COR-L47 (cell line): ENCODE measurements around the gene PIN1.

ENCODE experiments used
- DNase-seq: peaks from one replicate; lab custom pipeline; 2025; lab: John Stamatoyannopoulos, UW

PIN1 gene

GRCh38 chr19:9857076-9857721 lies 22.1 kb downstream of the PIN1 start:
- no peak for DNase-seq

DNA sequence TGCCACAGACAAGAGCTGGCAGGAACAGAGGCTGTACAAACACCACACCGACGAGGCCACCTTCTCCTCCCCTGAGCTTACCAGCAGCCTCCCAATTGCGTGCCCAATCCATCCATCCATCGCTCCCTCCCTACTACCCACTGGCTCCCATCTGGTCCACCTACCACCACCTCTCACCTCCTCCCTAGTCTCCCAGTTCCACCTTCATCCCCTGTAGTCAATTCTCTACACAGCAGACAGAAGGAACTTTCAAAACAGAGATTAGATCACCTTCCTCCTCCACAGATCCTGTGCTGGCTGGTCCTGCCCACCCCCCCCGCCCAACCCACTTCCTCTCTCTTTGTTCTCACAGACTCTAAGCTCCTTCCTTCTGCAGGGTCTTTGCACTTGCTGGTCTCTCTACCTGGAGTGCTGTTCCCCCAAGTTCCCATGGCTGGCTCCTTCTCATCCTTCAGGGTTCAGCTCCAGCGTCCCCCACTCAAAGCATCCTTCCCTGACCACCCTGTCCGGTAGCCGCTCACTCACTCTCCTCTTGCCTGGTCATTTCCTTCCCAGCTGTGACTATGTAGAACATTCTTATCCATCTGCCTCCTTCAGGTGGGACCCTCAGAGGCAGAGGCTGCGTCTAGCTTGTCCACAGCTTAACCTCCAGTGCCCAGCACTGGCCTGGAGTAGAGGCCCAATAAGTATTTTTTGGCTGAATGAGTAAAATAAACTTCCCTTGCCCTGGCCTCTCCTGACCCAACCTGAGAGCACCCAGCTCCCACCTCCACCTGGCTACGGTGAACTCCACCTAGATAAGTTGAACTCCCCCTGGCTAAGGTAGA lies 23.0 kb downstream of the PIN1 start:
- DNase-seq, result no peak

DNA sequence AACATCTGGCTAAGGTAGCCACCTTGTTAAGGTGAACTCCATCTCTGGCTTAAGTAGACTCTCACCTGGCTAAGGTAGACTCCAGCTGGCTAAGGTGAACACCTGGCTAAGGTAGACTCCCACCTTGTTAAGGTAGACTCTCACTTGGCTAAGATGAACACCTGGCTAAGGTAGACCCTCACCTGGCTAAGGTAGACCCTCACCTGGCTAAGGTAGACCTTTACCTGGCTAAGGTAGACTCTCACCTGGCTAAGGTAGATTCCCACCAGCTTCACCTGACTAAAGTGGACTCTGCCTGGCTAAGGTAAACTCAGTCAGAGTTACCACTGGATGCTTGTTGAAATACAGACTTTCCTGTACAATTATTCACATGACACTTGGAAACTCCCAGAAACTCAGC lies 23.6 kb downstream of the PIN1 start:
- no peak for DNase-seq

GRCh38 chr19:9860407-9860806 lies 25.3 kb downstream of the PIN1 start:
- no peak for DNase-seq

GRCh38 chr19:9861503-9861902 lies 26.4 kb downstream of the PIN1 start:
- DNase-seq, result no peak

DNA sequence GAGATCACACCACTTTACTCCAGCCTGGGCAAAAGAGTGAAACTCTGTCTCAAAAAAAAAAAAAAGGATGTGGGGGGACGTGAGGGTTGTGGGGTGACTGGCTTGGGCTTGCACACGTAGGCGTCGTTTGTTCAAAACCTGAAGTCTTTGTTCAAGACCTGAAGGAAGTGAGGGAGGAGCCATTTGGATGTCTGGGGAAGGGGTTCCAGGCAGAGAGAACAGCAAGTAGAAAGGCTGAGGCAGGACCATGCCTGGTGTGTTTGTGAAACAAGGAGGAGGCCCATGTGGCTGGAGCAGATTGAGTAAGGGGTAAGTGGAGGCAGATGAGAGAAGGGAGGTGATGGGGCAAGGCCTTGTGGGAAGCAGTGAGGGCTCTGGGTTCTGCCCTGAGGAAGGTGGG lies 27.8 kb downstream of the PIN1 start:
- no peak for DNase-seq

DNA sequence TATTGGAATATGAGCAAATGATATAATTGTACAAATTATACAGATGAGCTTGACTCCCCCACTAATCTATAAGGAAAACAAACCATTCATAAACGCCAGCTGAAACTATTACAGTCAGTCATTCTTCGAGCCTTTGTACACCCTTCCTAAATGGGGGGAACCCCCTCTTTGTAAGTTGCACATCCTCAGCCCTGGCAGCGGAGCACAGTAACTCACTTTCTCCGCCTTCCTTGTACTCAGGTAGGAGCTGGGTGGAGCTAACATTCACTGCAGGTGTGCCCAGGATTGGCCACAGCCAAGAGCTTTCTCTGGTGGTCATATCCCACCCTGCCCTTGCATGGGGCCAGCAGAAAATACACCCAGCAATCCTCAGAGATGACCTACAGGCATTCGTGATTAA lies 28.6 kb downstream of the PIN1 start:
- no peak for DNase-seq

- DNase-seq, result peak; percentile 14
Measured at GRCh38 chr19:9865732-9866501, 30.8 kb downstream of the PIN1 start.

GRCh38 chr19:9868983-9869617 lies 34.0 kb downstream of the PIN1 start:
- DNase-seq, result no peak

- DNase-seq, result peak; percentile 77
Measured at GRCh38 chr19:9871626-9872338, 36.7 kb downstream of the PIN1 start.

DNA sequence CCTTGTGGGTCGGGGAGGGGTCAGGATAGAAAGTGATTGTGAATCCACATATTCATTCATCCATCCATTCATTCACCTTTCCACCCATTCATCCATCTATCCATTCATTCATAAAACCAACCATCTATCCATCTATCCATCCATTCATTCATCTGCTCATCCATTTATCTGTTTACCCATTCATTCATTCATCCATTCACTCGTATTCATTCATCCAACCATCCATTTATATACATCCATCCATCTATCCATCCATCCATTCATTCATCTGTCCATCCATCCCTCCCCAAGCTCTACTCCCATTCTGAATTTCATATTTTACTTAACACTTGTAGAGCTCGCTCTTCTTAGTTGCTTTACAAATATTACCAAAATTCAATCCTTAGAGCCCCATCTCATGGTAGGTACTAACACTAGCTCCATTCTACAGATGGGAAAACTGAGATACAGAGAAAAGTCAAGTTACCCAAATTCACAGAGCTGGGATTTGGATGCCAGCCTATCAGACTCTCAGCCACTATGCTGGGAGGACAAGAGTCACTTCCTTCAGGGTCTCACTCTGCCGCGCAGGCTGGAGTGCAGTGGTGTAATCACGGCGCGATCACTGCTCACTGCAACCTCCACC lies 37.6 kb downstream of the PIN1 start:
- DNase-seq, result no peak

DNA sequence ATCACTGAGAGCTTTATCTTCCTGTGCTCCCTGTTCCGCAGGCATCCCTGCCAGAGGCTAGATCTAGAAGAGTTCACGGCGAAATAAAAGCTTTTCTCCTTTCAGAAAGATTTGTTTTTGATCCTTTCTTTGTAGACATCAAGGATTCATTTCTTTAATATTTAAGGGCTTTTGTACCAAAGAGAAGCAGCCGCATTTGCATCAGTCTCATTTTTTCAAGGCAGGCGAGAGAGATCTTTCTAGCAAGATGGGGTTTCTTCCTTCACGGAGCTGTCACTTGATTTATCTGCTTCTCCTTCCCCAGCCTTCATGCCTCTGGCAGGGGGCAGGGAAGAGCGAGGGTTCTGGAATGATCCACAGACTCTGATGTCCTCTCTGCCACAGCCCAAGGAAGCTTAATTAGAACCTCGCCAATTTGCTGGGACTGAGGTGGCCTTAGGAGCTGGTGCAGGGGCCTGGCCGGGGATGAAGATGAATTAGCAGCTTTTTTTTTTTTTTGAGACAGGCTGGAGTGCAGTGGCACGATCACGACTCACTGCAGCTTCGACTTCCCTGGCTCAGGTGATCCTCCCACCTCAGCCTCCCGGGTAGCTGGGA lies 40.0 kb downstream of the PIN1 start:
- DNase-seq, result no peak

- no peak for DNase-seq
Measured at GRCh38 chr19:9875796-9876195, 40.7 kb downstream of the PIN1 start.

DNA sequence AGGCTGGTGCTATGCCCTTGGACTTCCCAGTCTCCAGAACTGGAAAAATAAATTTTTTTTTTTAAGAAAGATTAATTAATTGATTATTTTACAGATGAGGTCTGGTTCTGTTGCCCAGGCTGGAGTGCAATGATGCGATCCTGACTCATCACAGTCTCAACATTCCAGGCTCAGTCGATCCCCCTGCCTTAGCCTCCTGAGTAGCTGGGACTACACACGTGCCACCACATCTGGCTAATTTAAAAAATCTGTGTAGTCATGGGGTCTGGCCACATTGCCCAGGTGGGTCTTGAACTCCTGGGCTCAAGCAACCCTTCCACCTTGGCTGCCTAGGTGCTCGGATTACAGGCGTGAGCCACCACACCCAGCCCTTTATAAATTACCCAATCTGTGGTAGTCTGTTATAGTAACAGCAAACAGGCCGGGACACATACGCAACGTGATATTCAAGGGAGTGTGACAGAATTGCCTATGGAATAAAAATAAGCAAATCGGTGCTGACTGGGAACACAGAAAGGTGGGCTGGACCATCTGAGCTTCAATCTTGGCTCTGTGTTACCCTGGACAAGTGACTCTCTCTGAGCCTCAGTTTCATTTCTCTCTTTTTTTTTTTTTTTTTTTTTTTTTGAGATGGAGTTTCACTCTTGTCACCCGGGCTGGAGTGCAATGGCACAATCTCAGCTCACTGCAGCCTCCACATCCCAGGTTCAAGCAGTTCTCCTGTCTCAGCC lies 42.8 kb downstream of the PIN1 start:
- DNase-seq, result no peak

DNA sequence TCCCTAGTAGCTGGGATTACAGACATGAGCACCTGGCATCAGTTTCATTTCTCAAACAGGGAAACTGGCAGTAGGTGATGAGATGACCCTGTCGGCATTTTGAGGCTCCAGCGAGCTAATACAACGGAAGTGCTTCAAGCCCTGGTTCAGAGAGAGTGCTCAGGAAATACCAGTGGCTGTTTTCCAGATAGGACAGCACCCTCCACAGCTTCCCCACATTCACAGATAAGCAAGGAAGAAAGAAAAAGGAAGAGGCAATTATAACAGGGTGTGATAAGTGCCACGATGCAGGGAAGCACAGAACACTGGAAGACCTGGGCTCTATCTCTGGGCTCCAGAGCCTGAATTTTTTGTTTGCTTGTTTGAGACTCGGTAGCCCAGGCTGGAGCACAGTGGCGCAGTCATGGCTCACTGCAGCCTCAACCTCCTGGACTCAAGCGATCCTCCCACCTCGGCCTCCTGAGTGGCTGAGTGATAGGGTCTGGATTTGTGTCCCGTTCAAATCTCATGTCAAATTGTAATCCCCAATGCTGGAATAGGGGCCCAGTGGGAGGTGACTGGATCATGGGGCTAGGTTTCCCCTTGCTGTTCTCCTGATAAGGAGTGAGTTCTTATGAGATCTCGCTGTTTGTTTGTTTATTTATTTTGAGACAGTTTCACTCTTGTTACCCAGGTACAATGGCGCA lies 43.5 kb downstream of the PIN1 start:
- DNase-seq, result no peak

- no peak for DNase-seq
Measured at GRCh38 chr19:9881720-9882119, 46.6 kb downstream of the PIN1 start.

GRCh38 chr19:9883231-9883758 lies 48.2 kb downstream of the PIN1 start:
- DNase-seq, result no peak

- no peak for DNase-seq
Measured at GRCh38 chr19:9883764-9884163, 48.6 kb downstream of the PIN1 start.

- no peak for DNase-seq
Measured at GRCh38 chr19:9885077-9885552, 50.0 kb downstream of the PIN1 start.
